HUDEP-2 (cell line): Measurements from ENCODE around the gene CHTOP.
A peak's percentile ranks its signal among the peaks of the same experiment; 100 is the strongest.
"Not testable (repeated sequence)": the region's sequence is repeated elsewhere in the genome, so short reads cannot be mapped to it uniquely, and the experiment has no call there.

Experiments
- DNase-seq, 76 experiments: peaks; one replicate each; lab custom pipeline; 2025; ENCODE audit not compliant: unreplicated experiment in 76 of 76; lab: John Stamatoyannopoulos, UW

Gene CHTOP

GRCh38 chr1:153633754-153634665 lies at the start of gene CHTOP:
CHTOP (plus strand) TSS chr1:153634066; CDS start chr1:153636589, 2,523 bp downstream.
- DNase-seq: peak in 75 of 76 experiments; percentile 58 to 98 (median 95)

GRCh38 chr1:153585006-153585405 lies 48.9 kb upstream of the CHTOP start:
- no peak for DNase-seq

- DNase-seq: no peak
Observed at GRCh38 chr1:153586347-153586746, 47.5 kb upstream of the CHTOP start.

GRCh38 chr1:153587314-153587713 lies 46.6 kb upstream of the CHTOP start:
- DNase-seq: peak in 2 of 76 experiments; percentile 3 to 13

- DNase-seq: not testable (repeated sequence)
Observed at GRCh38 chr1:153588033-153588432, 45.8 kb upstream of the CHTOP start.

GRCh38 chr1:153588482-153588881 lies 45.4 kb upstream of the CHTOP start:
- DNase-seq: no peak

GRCh38 chr1:153592748-153593147 lies 41.1 kb upstream of the CHTOP start:
- DNase-seq: no peak

- DNase-seq: peak in 33 of 76 experiments; percentile 4 to 64 (median 25)
Observed at GRCh38 chr1:153597206-153597605, 36.7 kb upstream of the CHTOP start.

- no peak for DNase-seq
Observed at GRCh38 chr1:153598309-153599172, 35.3 kb upstream of the CHTOP start.

GRCh38 chr1:153599847-153600246 lies 34.0 kb upstream of the CHTOP start:
- DNase-seq: no peak

- DNase-seq: no peak
Observed at GRCh38 chr1:153602749-153603148, 31.1 kb upstream of the CHTOP start.

- no peak for DNase-seq
Observed at GRCh38 chr1:153606194-153606593, 27.7 kb upstream of the CHTOP start.

- DNase-seq: no peak
Observed at GRCh38 chr1:153607381-153607780, 26.5 kb upstream of the CHTOP start.

- DNase-seq: no peak
Observed at GRCh38 chr1:153608089-153608682, 25.7 kb upstream of the CHTOP start.

GRCh38 chr1:153608742-153609584 lies 24.9 kb upstream of the CHTOP start:
- peak in 26 of 76 experiments; percentile 14 to 58 (median 30) for DNase-seq

- no peak for DNase-seq
Observed at GRCh38 chr1:153609585-153609907, 24.3 kb upstream of the CHTOP start.

- peak in 1 of 76 experiments; percentile 7 for DNase-seq
Observed at GRCh38 chr1:153610334-153610733, 23.5 kb upstream of the CHTOP start.

GRCh38 chr1:153610811-153611301 lies 23.0 kb upstream of the CHTOP start:
- no peak for DNase-seq

GRCh38 chr1:153611356-153611755 lies 22.5 kb upstream of the CHTOP start:
- DNase-seq: no peak
